ENCODE data around the gene GREB1L.

DNA sequence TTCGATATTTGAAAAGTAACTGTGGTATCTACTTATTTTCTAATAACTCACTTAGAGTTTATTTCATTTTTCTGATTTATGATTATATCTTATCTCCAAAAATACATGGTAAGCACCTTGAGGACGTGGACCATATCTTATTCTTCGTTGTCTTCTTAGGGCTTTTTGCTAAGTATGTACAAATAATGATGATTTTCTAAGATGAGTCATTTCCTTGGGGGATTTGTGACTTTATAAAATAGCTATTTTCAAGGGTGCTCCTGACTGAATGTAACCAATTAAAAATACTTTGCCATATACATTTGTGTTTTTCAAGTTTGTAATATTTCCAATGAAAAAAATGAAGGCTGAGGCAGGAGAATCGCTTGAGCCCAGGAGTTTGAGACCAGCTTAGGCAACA is 56.3 kb downstream of the GREB1L start:
- TF ChIP-seq POLR2AphosphoS5 (IDR thresholded peaks at IDR 0.05; ENCODE audit: low read depth, low read length), result no peak
- no peak for TF ChIP-seq POLR2A (IDR thresholded peaks at IDR 0.05; ENCODE audit: low read depth, low read length)
- TF ChIP-seq TAF1 (IDR thresholded peaks at IDR 0.05; ENCODE audit: low read depth, low read length), result no peak
- TF ChIP-seq POU2F2 (IDR thresholded peaks at IDR 0.05; ENCODE audit: low read depth, low read length), result no peak
- no peak for TF ChIP-seq SPI1 (IDR thresholded peaks at IDR 0.05; ENCODE audit: low read depth, low read length)
